HCEC 1CT (cell line): ENCODE measurements around the gene DLK2.
"Not testable (repeated sequence)": the region's sequence is repeated elsewhere in the genome, so short reads cannot be mapped to it uniquely, and the experiment has no call there.

Experiments
- DNase-seq: peaks from one replicate; pipeline ENCODE4 v3.0.0-alpha.2; 2017

The DLK2 gene

GRCh38 chr6:43481075-43481474 is 25.7 kb upstream of the DLK2 start:
- no peak for DNase-seq

- no peak for DNase-seq
These were observed 22.6 kb upstream of the DLK2 start for GRCh38 chr6:43478008-43478372.

- peak; percentile 73 for DNase-seq
These were observed 22.1 kb upstream of the DLK2 start, which contains the start of gene TJAP1 for GRCh38 chr6:43477235-43478007. TSS of gene TJAP1 (plus strand) at chr6:43477570. CDS start at chr6:43499002, 21,432 bp downstream.

- no peak for DNase-seq
These were observed 21.4 kb upstream of the DLK2 start for GRCh38 chr6:43476746-43477145.

GRCh38 chr6:43475516-43475915 is 20.2 kb upstream of the DLK2 start:
- DNase-seq, result no peak

DNA sequence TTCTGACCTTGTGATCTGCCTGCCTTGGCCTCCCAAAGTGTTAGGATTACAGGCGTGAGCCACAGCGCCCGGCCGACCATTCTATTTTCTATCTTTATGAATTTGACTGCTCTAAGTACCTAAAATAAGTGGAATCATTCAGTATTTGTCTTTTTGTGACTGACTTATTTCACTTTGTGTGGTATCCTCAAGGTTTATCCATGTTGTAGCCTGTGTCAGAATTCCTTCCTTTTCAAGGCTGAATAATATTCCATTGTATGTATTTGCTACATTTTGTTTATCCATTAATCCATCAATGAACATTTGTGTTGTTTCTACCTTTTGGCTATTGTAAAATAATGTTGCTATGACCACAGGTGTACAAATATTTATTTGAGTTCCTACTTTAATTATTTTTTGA is 17.2 kb upstream of the DLK2 start:
- no peak for DNase-seq

DNA sequence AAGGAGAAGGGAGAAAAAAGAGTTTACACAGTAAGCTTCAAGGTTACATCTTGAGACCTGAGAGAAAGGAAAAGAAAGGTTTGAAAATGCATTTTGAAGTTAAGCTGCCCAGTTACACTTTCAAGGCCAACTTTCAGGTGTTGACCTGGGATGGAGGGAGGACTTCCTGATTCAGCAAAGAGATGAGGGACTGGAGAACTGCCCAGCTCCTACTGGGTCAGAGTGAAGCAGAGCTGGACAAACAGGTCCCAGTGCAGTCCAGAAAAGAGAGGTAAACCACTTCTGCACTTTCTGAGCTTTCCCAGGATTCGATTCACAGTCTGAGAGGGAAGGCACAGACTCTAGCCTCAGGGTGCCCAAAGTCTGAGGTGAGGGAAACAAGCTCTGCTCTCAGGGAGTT is 16.1 kb upstream of the DLK2 start:
- no peak for DNase-seq

GRCh38 chr6:43469947-43470346 is 14.6 kb upstream of the DLK2 start:
- no peak for DNase-seq

DNA sequence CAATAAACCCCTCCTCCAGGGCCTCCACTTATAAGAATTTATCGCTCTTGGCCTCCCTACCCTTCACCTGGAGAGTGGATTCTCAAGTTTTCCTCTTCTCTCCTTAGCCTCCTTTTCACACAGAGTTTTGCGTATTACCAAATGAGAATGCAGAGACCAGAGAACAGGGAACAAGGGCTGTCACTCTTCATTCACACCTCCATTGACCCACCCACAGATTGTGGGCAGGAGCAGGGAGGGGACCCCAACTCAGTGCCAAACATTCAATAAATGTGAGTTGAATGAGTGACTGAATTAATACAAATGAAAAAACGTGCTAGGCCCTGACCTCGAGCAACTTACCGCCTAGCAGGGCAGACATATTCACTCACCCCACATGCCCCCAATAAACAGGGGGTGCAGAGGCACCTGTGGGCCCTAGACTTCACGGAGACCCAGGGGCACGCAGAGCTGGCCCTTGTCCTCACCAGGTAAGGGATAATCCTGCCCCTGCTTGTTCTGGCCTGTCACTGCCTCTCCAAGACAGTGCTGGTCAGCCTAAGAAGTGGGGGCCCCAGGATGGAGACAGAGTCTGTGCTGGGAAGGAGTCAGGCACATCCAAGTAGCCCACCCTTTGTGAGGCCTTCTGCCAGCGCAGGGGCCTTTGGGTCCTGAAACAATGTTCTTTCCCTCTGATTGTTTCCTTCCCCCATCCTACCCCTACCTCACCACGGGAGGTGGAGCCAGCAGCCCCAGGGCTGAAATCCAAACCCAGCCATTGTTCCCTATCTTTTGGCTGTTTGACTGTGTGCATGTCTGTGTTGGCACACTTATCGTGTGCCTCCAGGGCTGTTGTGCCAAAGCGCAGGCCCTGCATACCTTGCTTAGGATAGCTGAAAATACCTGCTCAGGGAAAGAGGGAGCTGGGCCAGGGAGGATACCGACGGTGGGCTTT is 13.7 kb upstream of the DLK2 start:
- DNase-seq, result no peak

DNA sequence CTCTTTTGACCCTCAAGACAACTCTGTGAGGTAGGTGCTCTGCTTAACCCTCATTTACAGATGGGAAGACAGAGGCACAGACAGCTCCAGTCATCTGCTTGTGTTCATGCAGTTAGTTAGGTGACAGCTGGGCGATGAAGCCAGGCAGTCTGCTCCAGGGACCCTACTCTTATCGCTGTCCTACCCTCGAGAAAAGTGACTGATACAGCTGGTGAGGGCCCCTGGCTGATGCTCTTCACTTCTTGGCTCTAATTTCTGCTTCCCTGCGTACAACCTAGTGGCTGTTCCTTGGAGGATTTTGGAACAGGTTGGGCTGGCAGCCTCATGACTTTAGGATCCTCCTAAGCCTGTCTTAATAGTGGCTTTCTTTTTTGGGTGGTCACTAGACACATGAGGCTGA is 12.9 kb upstream of the DLK2 start:
- DNase-seq, result no peak

GRCh38 chr6:43467752-43468151 is 12.4 kb upstream of the DLK2 start:
- no peak for DNase-seq

DNA sequence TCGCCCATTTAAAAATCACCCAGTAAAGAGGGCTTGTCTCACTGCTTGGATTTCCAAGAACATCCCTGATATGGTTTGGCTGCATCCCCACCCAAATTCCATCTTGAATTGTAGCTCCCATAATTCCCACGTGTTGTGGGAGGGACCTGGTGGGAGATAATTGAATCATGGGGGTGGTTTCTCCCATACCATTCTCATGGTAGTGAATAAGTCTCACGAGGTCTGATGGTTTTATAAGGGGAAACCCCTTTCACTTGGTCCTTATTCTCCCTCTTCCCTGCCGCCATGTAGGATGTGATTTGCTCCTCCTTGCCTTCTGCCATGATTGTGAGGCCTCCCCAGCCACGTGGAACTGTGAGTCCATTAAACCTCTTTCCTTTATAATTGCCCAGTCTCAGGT is 11.9 kb upstream of the DLK2 start:
- DNase-seq, result not testable (repeated sequence)

DNA sequence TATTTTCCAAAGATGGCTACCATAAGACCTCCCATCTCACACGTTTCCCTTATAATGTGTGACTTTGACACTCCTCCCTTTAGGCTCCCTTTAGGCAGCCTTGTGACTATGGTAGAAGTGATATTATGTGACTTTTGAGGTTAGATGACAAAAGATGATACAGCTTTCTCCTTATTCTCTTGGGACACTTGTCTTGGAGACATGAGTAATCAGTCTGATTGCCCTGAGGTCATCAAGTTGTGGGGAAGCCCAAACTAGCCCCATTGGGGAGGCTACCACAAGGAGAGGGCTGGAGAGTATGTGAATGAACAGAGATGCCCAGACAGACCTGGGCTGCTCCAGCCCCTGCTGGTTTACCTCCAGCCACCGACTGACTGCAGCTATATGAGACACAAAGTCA is 10.6 kb upstream of the DLK2 start:
- DNase-seq, result no peak

GRCh38 chr6:43464337-43464736 is 9.0 kb upstream of the DLK2 start:
- no peak for DNase-seq

DNA sequence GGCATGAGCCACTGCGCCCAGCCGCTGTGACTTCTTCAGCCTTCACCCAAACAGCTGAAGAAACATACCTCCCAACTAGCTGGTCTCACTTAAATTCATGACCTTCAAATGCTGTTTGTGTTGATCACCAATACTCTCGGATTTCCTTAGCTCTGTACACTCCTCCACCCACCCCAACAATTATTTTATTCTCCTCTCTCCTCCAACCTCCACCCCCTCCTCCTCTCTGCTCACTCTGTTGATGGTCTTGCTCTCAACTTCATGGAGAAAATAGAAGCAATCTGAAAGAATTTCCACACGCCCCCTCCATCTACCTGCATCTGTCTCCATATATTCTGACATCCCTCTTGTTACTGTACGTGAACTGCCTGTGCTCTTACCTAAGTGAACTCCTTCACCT is 6.6 kb upstream of the DLK2 start:
- DNase-seq, result no peak

DNA sequence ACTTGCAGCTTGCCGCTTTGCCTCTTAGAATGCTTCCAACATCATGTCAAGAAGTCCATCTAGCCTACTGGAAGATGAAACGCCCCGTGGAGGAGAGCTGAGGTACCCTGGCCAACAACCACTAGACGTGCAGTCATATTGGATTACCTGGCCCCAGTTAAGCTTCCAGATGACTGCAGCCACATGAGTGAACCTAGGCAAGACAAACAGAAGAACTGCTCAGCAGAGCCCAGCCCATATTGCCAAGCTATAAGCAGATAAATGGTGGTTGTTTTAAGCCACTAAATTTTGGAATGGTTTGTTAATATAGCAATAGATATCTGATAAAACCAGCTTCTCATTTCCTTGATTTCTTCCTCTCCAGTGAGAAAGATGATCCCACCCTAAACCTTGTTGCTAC is 4.7 kb upstream of the DLK2 start:
- no peak for DNase-seq

- DNase-seq, result no peak
These were observed 4.2 kb upstream of the DLK2 start for GRCh38 chr6:43459535-43459934.

DNA sequence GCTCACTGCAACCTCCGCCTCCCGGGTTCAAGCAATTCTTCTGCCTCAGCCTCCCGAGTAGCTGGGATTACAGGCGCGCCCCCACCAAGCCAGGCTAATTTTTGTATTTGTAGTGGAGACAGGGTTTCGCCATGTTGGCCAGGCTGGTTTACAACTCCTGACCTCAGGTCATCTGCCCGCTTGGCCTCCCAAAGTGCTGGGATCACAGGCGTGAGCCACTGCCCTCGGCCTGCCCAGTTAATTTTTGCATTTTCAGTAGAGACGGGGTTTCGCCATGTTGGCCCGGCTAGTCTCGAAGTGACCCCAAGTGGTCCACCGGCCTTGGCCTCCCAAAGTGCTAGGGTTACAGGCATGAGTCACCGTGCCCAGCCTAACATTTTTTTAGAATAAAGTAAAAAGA is 2.8 kb upstream of the DLK2 start:
- DNase-seq, result not testable (repeated sequence)

GRCh38 chr6:43457643-43458042 is 2.3 kb upstream of the DLK2 start:
- no peak for DNase-seq

GRCh38 chr6:43454696-43455530 is 435 bp downstream of the DLK2 start:
- peak; percentile 80 for DNase-seq

GRCh38 chr6:43454290-43454695 is 1.1 kb downstream of the DLK2 start:
- no peak for DNase-seq

DNA sequence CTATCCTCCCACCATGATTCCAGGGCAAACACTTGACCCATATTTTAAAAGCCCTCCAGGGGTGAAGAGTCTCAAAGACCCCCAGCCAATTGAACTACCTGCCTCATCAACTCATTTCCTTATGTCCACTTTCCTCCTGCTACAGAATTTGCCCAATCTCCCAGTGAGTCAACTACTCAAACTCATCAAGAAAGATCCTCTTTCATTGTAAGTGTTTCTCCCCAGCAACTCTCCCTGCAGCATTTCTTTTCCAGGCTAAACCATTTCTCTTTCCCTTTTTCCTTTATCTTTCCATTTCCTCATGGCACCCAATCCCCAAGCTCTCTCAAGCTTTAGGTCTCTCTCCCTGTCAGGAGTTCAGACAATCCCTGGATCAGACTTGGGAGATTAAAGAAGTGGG is 1.5 kb downstream of the DLK2 start:
- no peak for DNase-seq

- DNase-seq, result no peak
These were observed 2.5 kb downstream of the DLK2 start for GRCh38 chr6:43452896-43453295.
